Cardiac muscle cell (in vitro differentiated cells and primary cell): ENCODE results near the gene ARL15. TPM values are rescaled to one million over a fixed set of nuclear protein-coding genes. Genes with fewer than 3 reads are reported as not detected.

Experiments
- DNase-seq, 2 donors: peaks; one replicate each; pipeline versions ENCODE4 v3.0.0 to v3.0.0-alpha.2; 2010 to 2017; ENCODE audit warnings: low read depth in 1 of 2, low spot score in 1 of 2
- H3K27ac ChIP-seq: fragments of 200-600 bp; sonication (generic); 2 replicates; pipeline ENCODE4 v1.5.1; 2016
- H3K27me3 ChIP-seq: fragments of 200-600 bp; sonication (generic); 2 replicates; pipeline ENCODE4 v1.6.0; 2016; ENCODE audit warnings: control low read depth
- H3K36me3 ChIP-seq: fragments of 200-600 bp; sonication (generic); 2 replicates; pipeline ENCODE4 v1.5.1; 2016; ENCODE audit warnings: control low read depth
- H3K4me1 ChIP-seq: fragments of 200-600 bp; sonication (generic); 2 replicates; pipeline ENCODE4 v1.8.1; 2017; ENCODE audit warnings: low read depth, mild to moderate bottlenecking, mixed run types
- H3K4me3 ChIP-seq: fragments of 200-600 bp; sonication (generic); 2 replicates; pipeline ENCODE4 v1.5.1; 2016; ENCODE audit warnings: mild to moderate bottlenecking
- H3K9me3 ChIP-seq: fragments of 200-600 bp; sonication (generic); 2 replicates; pipeline ENCODE4 v1.5.1; 2017; ENCODE audit warnings: low read depth, mild to moderate bottlenecking, control low read depth
- CTCF ChIP-seq: IDR thresholded peaks from 2 replicates; pipeline ENCODE4 v1.5.1; 2012; ENCODE audit warnings: low read depth, mild to moderate bottlenecking, low read length
- polyA plus RNA-seq: library from polyadenylated mRNA; unstranded; fragments of >200 nt; fragmentation: Nextera tagmentation; extraction: Ambion mirVana; gene quantifications from 2 replicates; pipeline ENCODE4 v1.2.1, GENCODE V29; 2016
- total RNA-seq: library from RNA; depleted of rRNA; stranded (reverse); fragments of >200 nt; gene quantifications from 2 replicates; pipeline ENCODE4 v1.2.3, GENCODE V29; 2016

Gene ARL15
- total and polyA plus RNA-seq, 2 experiments from 2014 or later = 23.2 to 27.4 TPM

GRCh38 chr5:54211912-54212311 is 98.5 kb downstream of the ARL15 start:
- H3K4me3 ChIP-seq = no peak overlapping the region
- no peak overlapping the region for H3K27ac ChIP-seq
- no peak for TF ChIP-seq CTCF
- H3K9me3 ChIP-seq = no peaks in the 10 kb centered on the region
- peaks cover 8% of the 10 kb centered on the region for H3K4me1 ChIP-seq
- DNase-seq = no peak
- no peaks in the 10 kb centered on the region for H3K27me3 ChIP-seq
- no peaks in the 10 kb centered on the region for H3K36me3 ChIP-seq

GRCh38 chr5:54207566-54207965 is 102.8 kb downstream of the ARL15 start:
- H3K36me3 ChIP-seq = no peaks in the 10 kb centered on the region
- H3K27ac ChIP-seq = no peak overlapping the region
- DNase-seq = no peak

GRCh38 chr5:54206580-54207229 is 103.7 kb downstream of the ARL15 start:
- H3K9me3 ChIP-seq = no peaks in the 10 kb centered on the region
- TF ChIP-seq CTCF = no peak
- no peaks in the 10 kb centered on the region for H3K36me3 ChIP-seq
- H3K4me1 ChIP-seq = peaks cover 3% of the 10 kb centered on the region
- no peak overlapping the region for H3K27ac ChIP-seq
- no peak for DNase-seq
- H3K27me3 ChIP-seq = no peaks in the 10 kb centered on the region
- no peak overlapping the region for H3K4me3 ChIP-seq

More at GRCh38 chr5:54207566-54207965, 102.8 kb downstream of the ARL15 start:
- Histone ChIP-seq H3K9me3 (no peaks in the 10 kb centered on the region), H3K4me1 (peaks cover 3% of the 10 kb centered on the region), H3K4me3 (no peak overlapping the region), H3K27me3 (no peaks in the 10 kb centered on the region)
- TF ChIP-seq CTCF = no peak

GRCh38 chr5:54205918-54206317 is 104.5 kb downstream of the ARL15 start:
- no peaks in the 10 kb centered on the region for H3K9me3 ChIP-seq
- no peaks in the 10 kb centered on the region for H3K27me3 ChIP-seq
- H3K36me3 ChIP-seq = no peaks in the 10 kb centered on the region
- H3K4me1 ChIP-seq = peaks cover 3% of the 10 kb centered on the region
- no peak overlapping the region for H3K27ac ChIP-seq
- no peak for DNase-seq
- H3K4me3 ChIP-seq = no peak overlapping the region
- TF ChIP-seq CTCF = no peak

- Histone ChIP-seq H3K4me3 (no peak overlapping the region), H3K9me3 (no peaks in the 10 kb centered on the region), H3K36me3 (no peaks in the 10 kb centered on the region), H3K4me1 (peaks cover 3% of the 10 kb centered on the region), H3K27ac (no peak overlapping the region), H3K27me3 (no peaks in the 10 kb centered on the region)
- TF ChIP-seq CTCF = no peak
- DNase-seq = no peak
Observed at GRCh38 chr5:54205453-54205852, 104.9 kb downstream of the ARL15 start.
